Liver (tissue), 3 donors: ENCODE results near the gene GRAP2.

Source experiments
- CTCF ChIP-seq: fragments of 150-350 bp; IDR thresholded peaks from 2 replicates; pipeline ENCODE4 v1.5.1; 2017; ENCODE audit warnings: improper control_type of control experiment, low read depth, low read length; ENCODE audit not compliant: missing input control
- FOXA1 ChIP-seq: IDR thresholded peaks from 2 replicates; pipeline ENCODE4 v1.6.1; 2016; ENCODE audit warnings: antibody characterized with exemption
- GABPA ChIP-seq, 2 donors: IDR thresholded peaks in 1 of 2; conservative IDR thresholded peaks in 1 of 2; 2 replicates each; pipeline ENCODE4 v1.6.1; 2016; ENCODE audit warnings: antibody characterized with exemption in 2 of 2, mild to moderate bottlenecking in 1 of 2, moderate library complexity in 1 of 2
- HNF4A ChIP-seq, 2 donors: conservative IDR thresholded peaks; 2 replicates each; pipeline ENCODE4 v1.6.1; 2016; ENCODE audit warnings: antibody characterized with exemption in 2 of 2, mild to moderate bottlenecking in 2 of 2
- JUND ChIP-seq, 2 donors: IDR thresholded peaks; 2 replicates each; pipeline ENCODE4 v1.6.1; 2016; ENCODE audit warnings: antibody characterized with exemption in 2 of 2
- MAX ChIP-seq: IDR thresholded peaks from 2 replicates; pipeline ENCODE4 v1.6.1; 2016; ENCODE audit warnings: antibody characterized with exemption
- RAD21 ChIP-seq, 2 donors: IDR thresholded peaks; 2 replicates each; pipeline ENCODE4 v1.6.1; 2016; ENCODE audit warnings: antibody characterized with exemption in 2 of 2, mild to moderate bottlenecking in 2 of 2
- SP1 ChIP-seq: IDR thresholded peaks from 2 replicates; pipeline ENCODE4 v1.6.1; 2018; ENCODE audit warnings: antibody characterized with exemption, mild to moderate bottlenecking
- TAF1 ChIP-seq: conservative IDR thresholded peaks from 2 replicates; pipeline ENCODE4 v1.6.1; 2016; ENCODE audit warnings: antibody characterized with exemption, mild to moderate bottlenecking
- YY1 ChIP-seq: IDR thresholded peaks from 2 replicates; pipeline ENCODE4 v1.6.1; 2016; ENCODE audit warnings: antibody characterized with exemption, mild to moderate bottlenecking
- TF ChIP-seq, protein P1 (sequence below): IDR thresholded peaks from 2 replicates; pipeline ENCODE4 v1.6.1; 2016; ENCODE audit warnings: antibody characterized with exemption, mild to moderate bottlenecking
- TF ChIP-seq, protein P2 (sequence below): IDR thresholded peaks from 2 replicates; pipeline ENCODE4 v1.6.1; 2016; ENCODE audit warnings: antibody characterized with exemption
- TF ChIP-seq, protein P3 (sequence below): IDR thresholded peaks from 2 replicates; pipeline ENCODE4 v1.6.1; 2016; ENCODE audit warnings: antibody characterized with exemption
- donor health status: healthy.
- donor health status: healthy.

DNA sequence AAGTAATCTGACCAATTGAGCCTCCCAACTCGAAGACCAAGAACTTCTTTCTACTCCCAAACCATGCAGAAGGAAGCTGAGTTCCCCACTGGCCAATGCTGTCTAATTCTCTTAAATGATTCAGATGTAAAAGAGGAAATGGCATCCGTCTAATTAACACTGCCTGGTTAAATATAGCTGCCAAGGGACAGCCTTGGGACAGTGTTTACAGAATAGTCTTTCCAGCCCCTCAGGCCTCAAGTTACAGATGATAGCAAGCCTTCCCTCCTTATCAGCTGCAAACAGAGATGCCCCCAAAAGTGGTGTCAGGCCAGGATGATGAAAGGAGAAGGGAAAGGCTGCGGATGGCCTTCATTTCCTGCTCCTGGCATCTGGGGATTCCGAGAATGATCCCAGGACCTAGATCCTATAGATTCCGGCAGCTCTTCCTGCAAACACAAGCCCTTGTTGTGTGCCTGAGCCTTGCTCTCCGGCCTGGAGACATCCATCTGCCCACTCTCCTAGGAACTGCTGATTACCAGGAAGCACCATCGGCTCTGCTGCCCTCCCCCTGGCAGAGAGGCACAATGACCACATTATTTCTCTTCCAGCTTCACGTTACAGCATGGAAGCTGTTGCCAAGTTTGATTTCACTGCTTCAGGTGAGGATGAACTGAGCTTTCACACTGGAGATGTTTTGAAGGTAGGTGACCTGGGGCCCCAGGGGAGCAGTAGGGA, 45.8 kb downstream of the GRAP2 start:
- no peak for TF ChIP-seq CTCF
- no peak for TF ChIP-seq JUND (IDR thresholded peaks at IDR 0.05)
- no peak for TF ChIP-seq MAX
- TF ChIP-seq, protein P1, sequence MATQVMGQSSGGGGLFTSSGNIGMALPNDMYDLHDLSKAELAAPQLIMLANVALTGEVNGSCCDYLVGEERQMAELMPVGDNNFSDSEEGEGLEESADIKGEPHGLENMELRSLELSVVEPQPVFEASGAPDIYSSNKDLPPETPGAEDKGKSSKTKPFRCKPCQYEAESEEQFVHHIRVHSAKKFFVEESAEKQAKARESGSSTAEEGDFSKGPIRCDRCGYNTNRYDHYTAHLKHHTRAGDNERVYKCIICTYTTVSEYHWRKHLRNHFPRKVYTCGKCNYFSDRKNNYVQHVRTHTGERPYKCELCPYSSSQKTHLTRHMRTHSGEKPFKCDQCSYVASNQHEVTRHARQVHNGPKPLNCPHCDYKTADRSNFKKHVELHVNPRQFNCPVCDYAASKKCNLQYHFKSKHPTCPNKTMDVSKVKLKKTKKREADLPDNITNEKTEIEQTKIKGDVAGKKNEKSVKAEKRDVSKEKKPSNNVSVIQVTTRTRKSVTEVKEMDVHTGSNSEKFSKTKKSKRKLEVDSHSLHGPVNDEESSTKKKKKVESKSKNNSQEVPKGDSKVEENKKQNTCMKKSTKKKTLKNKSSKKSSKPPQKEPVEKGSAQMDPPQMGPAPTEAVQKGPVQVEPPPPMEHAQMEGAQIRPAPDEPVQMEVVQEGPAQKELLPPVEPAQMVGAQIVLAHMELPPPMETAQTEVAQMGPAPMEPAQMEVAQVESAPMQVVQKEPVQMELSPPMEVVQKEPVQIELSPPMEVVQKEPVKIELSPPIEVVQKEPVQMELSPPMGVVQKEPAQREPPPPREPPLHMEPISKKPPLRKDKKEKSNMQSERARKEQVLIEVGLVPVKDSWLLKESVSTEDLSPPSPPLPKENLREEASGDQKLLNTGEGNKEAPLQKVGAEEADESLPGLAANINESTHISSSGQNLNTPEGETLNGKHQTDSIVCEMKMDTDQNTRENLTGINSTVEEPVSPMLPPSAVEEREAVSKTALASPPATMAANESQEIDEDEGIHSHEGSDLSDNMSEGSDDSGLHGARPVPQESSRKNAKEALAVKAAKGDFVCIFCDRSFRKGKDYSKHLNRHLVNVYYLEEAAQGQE, result no peak
- TF ChIP-seq TAF1, result no peak
- no peak for TF ChIP-seq RAD21 (IDR thresholded peaks at IDR 0.05)
- TF ChIP-seq, protein P2, sequence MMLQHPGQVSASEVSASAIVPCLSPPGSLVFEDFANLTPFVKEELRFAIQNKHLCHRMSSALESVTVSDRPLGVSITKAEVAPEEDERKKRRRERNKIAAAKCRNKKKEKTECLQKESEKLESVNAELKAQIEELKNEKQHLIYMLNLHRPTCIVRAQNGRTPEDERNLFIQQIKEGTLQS, result no peak
- no peak for TF ChIP-seq HNF4A (conservative IDR thresholded peaks at IDR 0.05)
- TF ChIP-seq SP1, result no peak
- no peak for TF ChIP-seq GABPA (IDR thresholded peaks at IDR 0.05 in 1 of 2, conservative IDR thresholded peaks at IDR 0.05 in 1 of 2)
- no peak for TF ChIP-seq YY1
- TF ChIP-seq FOXA1, result no peak
- TF ChIP-seq, protein P3, sequence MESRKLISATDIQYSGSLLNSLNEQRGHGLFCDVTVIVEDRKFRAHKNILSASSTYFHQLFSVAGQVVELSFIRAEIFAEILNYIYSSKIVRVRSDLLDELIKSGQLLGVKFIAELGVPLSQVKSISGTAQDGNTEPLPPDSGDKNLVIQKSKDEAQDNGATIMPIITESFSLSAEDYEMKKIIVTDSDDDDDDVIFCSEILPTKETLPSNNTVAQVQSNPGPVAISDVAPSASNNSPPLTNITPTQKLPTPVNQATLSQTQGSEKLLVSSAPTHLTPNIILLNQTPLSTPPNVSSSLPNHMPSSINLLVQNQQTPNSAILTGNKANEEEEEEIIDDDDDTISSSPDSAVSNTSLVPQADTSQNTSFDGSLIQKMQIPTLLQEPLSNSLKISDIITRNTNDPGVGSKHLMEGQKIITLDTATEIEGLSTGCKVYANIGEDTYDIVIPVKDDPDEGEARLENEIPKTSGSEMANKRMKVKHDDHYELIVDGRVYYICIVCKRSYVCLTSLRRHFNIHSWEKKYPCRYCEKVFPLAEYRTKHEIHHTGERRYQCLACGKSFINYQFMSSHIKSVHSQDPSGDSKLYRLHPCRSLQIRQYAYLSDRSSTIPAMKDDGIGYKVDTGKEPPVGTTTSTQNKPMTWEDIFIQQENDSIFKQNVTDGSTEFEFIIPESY, result no peak
